HG03558 (cell line): Measurements from ENCODE around the gene PPIF.

Experiments used
- ATAC-seq: cut with Tn5 transposase; IDR thresholded peaks from one replicate; pipeline ENCODE4 v1.9.1; 2021; ENCODE audit warnings: moderate number of reproducible peaks; ENCODE audit not compliant: unreplicated experiment; ENCODE audit errors: extremely low read depth

PPIF gene

DNA sequence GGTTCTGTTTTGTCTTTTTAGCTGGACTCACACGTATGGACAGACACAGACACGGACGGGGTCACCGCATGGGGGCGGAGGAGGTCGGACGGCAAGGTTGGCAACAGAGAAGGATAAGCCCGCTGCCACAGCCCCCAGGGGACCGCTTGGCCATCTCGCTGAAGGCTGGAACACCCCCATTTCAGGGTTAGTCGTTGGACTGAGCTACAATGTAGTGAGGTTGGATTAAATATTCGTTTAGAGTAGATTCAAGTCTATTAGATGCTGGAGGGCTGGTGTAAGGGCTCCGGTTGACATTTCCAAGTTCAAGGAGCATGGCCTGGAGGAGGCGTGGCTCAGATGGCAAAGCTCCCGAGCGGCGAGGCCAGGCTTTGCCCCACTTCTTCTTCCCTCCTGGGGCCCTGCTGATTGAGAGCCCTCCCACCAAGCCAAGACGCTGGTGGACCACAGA lies 35.2 kb downstream of the PPIF start:
- no peak for ATAC-seq

DNA sequence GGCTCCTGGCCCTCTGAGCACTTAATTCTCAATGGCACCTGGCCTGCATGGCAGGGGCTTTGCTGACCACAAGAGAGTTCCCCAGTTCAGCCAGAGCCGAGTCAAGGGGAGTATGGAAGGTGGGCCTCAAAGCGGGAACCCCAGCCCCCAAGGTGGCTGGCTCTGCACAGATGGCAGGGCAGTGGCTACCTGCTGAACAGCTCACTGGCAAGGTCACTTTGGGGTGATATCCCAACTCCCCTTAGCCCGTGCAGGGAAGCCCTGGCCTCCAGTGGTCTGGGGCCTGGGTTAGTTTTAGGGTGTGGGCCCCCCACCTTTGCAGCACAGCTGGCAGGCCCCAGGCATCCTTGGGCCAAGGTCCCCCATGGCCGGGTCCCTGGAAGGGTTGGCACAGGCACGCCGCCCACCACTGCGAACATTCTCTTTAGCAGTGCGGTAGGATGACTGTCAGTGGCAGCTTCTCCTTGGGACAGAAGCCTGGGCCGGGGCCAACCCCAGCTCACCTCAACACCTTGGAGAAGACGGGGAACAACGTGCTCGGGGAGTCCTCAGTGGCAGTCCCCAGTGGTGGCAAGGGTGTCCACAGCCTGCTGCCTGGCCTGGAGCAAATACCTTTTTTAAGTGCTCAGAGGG lies 36.8 kb downstream of the PPIF start:
- no peak for ATAC-seq

DNA sequence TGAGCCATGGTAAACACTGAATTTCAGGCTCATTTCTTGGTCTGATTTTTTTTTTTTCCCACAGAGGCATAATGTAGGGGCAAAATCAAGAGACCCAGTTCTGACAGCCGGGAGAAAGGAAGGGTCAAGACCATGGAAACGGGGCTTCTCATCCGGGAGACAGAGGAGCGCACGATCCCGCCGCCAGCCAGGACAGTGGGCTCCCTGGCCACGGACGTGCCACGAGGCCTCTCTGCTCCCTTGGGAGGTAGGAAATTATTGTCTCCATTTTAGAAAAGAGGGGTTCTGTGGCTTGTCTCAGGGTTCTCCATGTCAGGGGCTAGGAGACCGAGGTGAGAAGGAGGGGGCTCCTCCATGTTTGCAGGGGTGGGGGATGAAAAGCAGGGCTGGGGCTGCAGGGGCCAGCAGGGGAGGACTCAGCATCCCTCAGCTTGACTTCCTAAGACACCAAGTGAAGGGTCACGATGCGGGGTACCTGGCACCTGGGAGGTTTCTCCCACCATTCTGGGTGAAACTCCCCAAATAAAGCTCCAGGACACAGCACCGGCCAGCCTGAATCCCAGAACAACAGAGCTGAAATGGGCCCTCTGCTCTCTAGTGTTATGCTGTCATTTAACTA lies 37.6 kb downstream of the PPIF start:
- ATAC-seq: no peak

GRCh38 chr10:79385392-79385795 lies 38.1 kb downstream of the PPIF start:
- ATAC-seq: no peak

DNA sequence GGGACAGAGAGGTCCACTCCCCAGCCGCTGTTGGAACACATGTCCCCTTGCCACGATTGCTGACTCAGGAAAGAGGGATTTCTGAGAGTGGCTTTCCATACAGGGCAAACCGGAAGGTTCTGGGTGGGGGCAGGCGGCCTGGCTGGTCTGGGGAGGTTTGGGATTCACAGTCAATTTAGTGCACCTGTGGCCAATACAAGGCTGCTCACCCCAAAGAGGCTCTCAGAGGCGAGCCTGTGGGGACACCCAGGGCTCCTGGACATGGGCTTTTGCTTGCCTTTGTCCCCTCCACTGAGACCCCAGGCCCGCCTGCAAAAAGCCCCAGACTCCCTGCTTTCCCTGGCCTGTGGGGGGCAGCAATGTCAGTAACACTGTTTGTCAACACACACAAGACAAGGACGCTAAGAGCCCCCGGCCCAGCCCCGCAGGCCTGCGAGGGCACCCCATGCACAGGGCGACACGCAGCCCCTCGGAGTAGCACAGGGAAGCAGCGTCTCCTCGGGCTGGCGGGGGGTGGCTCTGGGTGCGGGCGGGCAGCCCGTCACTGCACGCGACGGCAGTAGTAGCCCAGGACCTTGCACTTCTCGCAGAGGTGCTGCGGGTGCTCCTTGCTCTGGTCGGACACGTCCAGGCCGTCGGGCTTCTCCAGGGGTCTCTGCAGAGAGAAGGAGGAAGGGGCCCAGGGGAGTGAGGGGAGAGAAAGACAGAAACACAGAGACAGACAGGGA lies 38.7 kb downstream of the PPIF start:
- no peak for ATAC-seq

GRCh38 chr10:79386637-79387465 lies 39.6 kb downstream of the PPIF start:
- no peak for ATAC-seq

DNA sequence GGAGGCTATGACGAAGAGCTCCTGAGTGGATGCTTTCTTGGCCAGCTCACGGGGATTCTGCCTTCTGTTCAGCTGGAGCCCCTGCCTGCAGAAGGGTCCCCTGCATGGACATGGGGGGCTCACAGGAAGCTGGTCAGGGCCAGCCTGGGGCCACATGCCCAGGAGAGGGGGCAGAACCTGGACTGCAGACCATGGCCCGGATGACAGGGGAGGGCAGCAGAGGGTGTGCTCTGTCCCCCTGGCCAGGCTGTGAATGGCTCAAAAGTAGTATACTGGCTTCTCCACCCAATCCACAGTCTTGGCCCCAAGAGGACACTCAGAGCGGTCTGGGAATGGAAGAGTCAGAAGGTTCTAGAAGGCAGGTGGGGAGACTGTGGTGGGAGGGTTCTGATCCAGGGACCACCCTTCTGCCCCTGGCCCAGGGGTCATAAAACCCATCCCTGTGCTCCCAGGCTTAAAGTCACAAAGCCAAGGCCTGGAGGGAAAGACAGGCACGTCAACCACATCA lies 40.3 kb downstream of the PPIF start:
- ATAC-seq: no peak

DNA sequence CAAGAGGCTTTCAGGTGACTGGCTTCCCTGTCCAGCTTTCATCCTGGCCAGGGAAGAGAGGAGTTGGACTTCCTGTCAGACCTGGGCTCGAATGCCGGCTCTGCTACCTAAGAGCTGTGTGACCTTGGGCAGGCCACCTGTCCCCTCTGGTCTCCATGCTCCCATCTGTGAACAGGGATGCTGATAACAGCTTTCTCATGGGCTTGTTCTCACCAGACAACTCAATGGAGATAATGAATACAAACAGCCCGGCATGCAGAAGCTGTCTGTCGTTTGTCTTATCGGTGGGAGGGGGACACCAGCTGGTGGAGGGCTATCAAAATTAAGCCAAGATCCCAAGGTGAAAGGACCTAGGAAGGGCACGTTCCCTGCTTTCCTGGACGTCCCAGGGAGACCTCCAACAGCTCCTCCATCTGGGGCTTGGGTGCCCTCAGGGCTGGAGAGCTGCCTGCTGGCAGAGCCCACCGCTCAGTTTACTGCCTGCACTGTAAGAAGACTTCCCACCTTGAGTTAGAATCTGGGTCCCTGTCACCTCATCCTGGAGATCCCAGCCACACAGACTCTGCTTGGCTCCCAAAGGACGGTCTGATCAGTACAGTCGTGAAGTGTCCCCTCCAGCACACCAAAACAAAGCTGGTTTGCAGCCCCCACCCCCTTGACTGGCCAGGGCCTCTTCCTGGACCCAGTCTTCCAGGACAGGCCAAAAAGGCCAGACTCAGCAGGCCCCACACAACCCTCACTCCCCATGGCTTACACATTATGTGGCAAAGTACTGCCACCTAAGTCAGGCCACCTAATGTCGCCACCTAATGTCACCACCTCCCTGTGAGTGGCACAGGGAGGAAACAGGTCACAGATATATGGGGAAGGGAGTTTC lies 40.9 kb downstream of the PPIF start:
- ATAC-seq: no peak

DNA sequence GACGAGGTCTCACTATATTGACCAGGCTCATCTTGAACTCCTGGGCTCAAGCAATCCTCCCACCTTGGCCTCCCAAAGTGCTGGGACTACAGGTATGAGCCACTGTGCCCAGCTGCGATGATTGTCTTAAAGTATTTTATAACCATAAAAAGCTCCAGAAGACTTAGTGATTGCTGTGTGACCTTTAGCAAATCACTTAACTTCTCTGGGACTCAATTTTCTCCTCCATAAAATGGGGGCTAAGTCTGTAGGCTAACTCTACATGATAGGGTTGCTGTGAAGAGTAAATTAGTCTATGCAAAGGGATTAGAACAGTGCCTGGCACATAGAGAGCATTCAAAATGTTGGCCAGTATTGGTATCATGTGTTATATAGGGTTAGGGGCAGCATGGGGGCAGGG lies 42.8 kb downstream of the PPIF start:
- no peak for ATAC-seq

DNA sequence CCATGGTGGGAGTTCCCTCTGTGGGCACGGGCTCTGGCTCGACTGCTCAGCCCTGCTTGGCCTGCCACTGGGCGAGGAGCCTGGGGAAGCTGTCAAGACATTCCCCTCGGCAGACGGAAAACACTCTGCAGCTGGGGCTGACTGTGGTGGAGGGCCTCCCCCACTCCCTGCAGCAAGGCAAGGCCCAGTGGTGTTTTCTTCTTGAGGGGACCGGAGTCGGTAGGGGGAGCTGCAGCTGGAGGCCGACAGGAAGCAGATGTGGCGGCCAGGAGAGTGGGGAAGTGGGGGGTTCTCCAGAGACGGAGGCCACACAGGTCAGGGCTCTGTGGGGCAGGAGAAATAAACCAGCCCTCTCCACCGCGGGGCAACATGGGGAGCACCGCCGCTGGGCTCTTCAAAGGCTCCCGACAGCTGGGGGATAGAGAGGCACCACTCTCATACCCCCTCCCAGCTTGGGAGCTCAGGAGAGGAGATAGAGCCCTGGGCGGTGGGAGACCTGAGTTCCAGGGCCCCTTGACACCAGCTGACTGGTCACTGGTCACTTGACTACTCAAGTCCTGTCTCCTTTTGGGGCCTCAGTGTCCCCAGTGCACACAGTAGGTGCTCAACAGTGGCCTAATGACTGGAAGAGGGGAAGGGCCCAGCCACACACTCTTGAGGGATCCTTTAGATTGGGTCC lies 43.4 kb downstream of the PPIF start:
- ATAC-seq: no peak

GRCh38 chr10:79391231-79392019 lies 44.2 kb downstream of the PPIF start:
- no peak for ATAC-seq

DNA sequence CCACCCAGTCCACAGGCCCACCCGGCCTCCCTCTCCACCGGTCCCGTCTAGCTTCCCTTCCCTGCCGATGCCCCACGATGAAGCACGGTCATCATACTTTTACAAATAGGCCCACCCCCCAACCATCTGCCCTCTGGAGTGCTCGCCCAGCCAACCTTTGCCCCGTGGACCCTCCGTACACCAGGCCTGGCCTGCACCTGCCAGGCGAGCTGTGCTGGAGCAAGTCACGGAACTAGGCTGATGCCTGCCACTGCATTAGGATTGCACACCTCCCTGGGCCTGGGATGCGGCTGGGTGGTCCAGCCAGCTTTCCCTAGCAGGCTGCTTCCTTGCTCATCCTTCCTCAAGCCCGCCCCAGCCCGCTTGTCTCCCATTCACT lies 44.7 kb downstream of the PPIF start:
- ATAC-seq: no peak

GRCh38 chr10:79392506-79393176 lies 45.4 kb downstream of the PPIF start:
- ATAC-seq: no peak

DNA sequence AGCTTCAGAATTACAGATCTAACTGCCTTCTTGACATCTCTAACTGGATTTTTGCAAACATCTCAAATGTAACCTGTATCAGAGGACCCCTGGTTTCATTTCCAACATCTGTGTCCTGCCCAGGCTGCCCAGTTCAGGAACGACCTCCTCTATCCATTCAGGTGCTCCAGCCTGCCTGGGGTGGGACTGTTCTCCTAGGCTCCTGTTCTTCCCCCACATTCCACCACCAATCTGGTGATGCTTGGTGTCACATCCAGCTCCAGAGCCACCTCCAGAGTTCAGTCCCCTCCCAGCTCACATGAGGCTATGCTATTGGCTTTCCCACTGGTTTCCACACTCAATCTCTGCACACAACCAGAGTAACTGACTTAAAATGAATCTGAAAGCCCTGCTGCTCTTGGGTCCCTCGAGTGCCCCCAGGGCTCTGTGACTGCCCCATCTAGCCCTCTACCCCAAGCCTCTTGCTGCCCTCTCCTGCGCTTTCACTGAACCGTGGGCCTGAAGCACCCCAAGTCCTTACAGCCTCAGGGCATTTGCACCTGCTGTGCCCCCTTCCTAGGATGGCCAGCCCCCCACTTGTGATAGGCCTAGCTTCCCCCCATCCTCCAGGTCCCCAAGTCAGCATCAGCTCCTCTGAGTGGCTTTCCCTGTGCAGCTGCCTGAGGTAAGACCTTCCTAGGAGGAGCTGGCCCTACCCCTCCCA lies 46.1 kb downstream of the PPIF start:
- no peak for ATAC-seq

GRCh38 chr10:79393924-79394610 lies 46.8 kb downstream of the PPIF start:
- no peak for ATAC-seq

DNA sequence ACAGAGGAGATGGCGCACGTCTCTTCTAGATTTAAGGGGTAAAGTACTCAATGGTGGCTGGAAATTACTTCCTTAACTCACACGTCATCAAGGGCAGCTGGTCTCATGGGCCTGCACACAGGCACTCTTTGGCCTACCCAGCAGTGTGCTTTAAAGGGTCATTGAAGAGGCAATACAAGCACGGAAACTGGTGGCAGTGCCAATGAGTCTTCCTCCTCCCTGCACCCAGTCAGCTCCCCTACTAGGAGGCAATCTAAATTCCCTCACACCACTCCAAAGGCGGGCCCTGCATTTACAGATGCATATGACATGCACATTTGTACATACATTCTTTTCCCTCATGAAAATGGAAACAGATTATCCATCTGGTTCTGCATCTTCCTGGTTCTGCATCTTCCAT lies 47.4 kb downstream of the PPIF start:
- ATAC-seq: no peak

DNA sequence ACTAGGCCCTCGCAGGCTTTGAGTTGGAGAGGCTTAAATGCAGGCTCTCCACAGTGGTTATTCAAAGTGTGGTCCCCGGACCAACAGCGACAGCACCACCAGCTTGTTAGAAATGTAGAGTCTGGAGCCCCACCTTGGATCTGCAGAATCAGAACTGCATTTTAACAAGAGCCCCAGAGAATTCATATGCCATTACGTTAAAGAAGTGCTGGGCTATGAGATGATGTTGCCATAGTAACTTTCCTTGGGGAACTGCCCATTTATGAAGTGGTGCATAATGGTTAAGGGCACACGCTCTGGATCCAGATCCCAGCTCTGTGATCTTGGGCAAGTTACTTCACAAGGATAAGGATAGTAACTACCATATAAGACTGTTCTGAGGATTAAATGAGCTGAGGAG lies 49.3 kb downstream of the PPIF start:
- ATAC-seq: no peak
